Spinal cord (tissue), 10 donors: ENCODE data around the gene GALNT17. TPM values are rescaled to one million over a fixed set of nuclear protein-coding genes. Genes with fewer than 3 reads are reported as not detected.

ENCODE experiments used
- DNase-seq, 6 donors: peaks; one replicate each; pipeline versions ENCODE4 v3.0.0 to v3.0.0-alpha.2; 2013 to 2015; ENCODE audit warnings: low spot score in 6 of 6, low read depth in 4 of 6
- H3K27ac ChIP-seq: one replicate; pipeline ENCODE4 v1.5.1; 2013; ENCODE audit warnings: low read depth, low read length, control low read depth
- H3K27me3 ChIP-seq: one replicate; pipeline ENCODE4 v1.6.1; 2013; ENCODE audit warnings: low read length; ENCODE audit not compliant: control insufficient read depth, insufficient read depth
- H3K36me3 ChIP-seq: one replicate; pipeline ENCODE4 v1.6.1; 2013; ENCODE audit warnings: low read length; ENCODE audit not compliant: control insufficient read depth, insufficient read depth
- H3K4me1 ChIP-seq: one replicate; pipeline ENCODE4 v1.6.1; 2013; ENCODE audit warnings: low read length; ENCODE audit not compliant: control insufficient read depth, insufficient read depth
- H3K4me3 ChIP-seq: one replicate; pipeline ENCODE4 v1.5.1; 2013; ENCODE audit warnings: low read depth, low read length, control low read depth
- H3K9me3 ChIP-seq: one replicate; pipeline ENCODE4 v1.6.1; 2013; ENCODE audit warnings: low read length; ENCODE audit not compliant: control insufficient read depth, insufficient read depth
- WGBS: methylation state at CpG from one replicate; pipeline ENCODE4 v1.1.5; 2013; ENCODE audit warnings: missing lambda C conversion rate; ENCODE audit not compliant: insufficient coverage; 5-methylcytosine and 5-hydroxymethylcytosine counted together
- polyA plus RNA-seq, 2 donors: library from polyadenylated mRNA; unstranded; fragments of 120-200 nt; gene quantifications; one replicate each; pipeline ENCODE4 v1.2.1, GENCODE V29; 2013; ENCODE audit not compliant: insufficient read length in 2 of 2
- total RNA-seq, 2 donors: library from RNA; depleted of rRNA in 1 of 2; stranded (reverse); fragments of 120-200 nt in 1 of 2; fragments of >200 nt in 1 of 2; gene quantifications; one replicate each; pipeline versions ENCODE4 v1.2.3 to v1.2.4, GENCODE V29; 2013 to 2014
- donor health status: healthy.

GALNT17 gene
- total and polyA plus RNA-seq, 4 donors = 44.9 to 54.8 (median 48.0) TPM

DNA sequence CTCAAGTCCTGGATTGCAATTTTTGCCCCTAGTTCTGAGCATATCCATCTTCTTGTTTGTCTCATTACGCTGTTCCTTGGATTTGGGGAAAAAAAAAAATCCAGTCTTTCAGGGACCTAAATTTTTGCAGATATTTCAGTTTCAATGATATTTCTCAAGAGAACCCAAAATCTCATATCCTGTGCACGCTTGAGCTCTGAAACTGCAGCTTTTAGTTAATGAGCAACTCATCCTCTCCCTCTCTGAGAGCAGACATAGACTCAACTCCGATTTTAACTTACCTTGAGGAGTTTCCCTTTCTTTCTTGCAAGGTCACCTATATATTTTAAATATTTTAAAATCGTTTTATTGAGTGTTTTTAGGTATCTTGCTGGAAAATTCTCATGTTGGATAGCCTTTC is 200.3 kb downstream of the GALNT17 start:
- Histone ChIP-seq H3K36me3 (no peaks in the 10 kb centered on the region), H3K27ac (no peak overlapping the region), H3K27me3 (no peaks in the 10 kb centered on the region), H3K9me3 (no peaks in the 10 kb centered on the region), H3K4me3 (no peak overlapping the region), H3K4me1 (peaks cover 3% of the 10 kb centered on the region)
- 83% methylated on average over 1 of the region's 4 CpGs for WGBS
- DNase-seq = peak in 1 of 6 donors; percentile 26

DNA sequence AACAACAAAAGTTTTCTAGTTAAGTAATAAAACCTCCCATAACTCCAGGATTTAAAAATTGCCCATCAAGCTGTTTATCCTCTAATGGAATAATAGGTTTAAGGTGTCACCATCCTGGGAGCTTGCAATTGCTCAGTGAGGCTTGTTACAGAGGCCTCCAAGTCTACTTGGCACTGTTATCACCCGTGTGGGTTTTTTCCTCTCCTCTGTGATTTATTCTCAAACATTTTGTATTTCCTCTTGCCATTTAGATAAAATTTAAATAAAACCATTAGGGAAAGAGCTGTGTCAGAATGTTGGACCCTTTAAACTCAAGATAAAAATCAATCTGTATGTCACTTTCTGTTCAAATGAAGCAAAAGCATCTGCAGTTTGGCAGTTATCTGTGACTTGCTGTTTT is 202.6 kb downstream of the GALNT17 start:
- no CpG with 5 or more reads among the region's 1 CpG for WGBS
- Histone ChIP-seq H3K9me3 (no peaks in the 10 kb centered on the region), H3K4me3 (no peak overlapping the region), H3K27ac (no peak overlapping the region), H3K36me3 (no peaks in the 10 kb centered on the region), H3K27me3 (no peaks in the 10 kb centered on the region), H3K4me1 (peaks cover 3% of the 10 kb centered on the region)
- DNase-seq = peak in 1 of 6 donors; percentile 35

GRCh38 chr7:71338866-71339265 is 206.9 kb downstream of the GALNT17 start:
- Histone ChIP-seq H3K9me3 (no peaks in the 10 kb centered on the region), H3K27me3 (no peaks in the 10 kb centered on the region), H3K4me3 (no peak overlapping the region), H3K4me1 (peaks cover 3% of the 10 kb centered on the region), H3K36me3 (no peaks in the 10 kb centered on the region), H3K27ac (no peak overlapping the region)
- WGBS = no CpG with 5 or more reads among the region's 2 CpGs
- no peak for DNase-seq

DNA sequence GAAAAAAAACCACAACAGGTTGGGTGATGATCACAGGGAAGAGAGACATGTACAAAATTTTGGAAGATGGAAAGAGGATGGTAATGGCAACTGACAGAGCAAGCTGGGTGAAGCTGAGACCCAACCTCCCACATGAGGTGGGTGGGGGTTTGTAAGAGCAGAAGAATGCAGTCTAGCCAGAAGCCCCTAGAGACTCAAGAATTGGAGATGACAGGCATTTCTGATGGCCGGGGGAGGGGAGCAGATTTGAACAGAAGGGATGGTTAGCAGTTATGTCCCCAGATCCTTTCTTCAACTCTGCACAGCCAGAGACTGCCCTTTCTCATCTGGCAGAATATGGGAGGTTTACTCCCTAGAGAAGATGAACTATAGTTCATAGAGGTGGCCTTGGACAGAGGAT is 208.0 kb downstream of the GALNT17 start:
- H3K27ac ChIP-seq = no peak overlapping the region
- 83% methylated on average over 1 of the region's 1 CpG for WGBS
- no peak for DNase-seq

GRCh38 chr7:71342202-71342601 is 210.3 kb downstream of the GALNT17 start:
- Histone ChIP-seq H3K27ac (no peak overlapping the region), H3K4me1 (no peaks in the 10 kb centered on the region), H3K4me3 (no peak overlapping the region), H3K9me3 (no peaks in the 10 kb centered on the region), H3K36me3 (no peaks in the 10 kb centered on the region), H3K27me3 (no peaks in the 10 kb centered on the region)
- DNase-seq = no peak

More for the DNA sequence above, 208.0 kb downstream of the GALNT17 start:
- Histone ChIP-seq H3K9me3 (no peaks in the 10 kb centered on the region), H3K4me3 (no peak overlapping the region), H3K4me1 (no peaks in the 10 kb centered on the region), H3K27me3 (no peaks in the 10 kb centered on the region), H3K36me3 (no peaks in the 10 kb centered on the region)

GRCh38 chr7:71343039-71343438 is 211.1 kb downstream of the GALNT17 start:
- DNase-seq = peak in 1 of 6 donors; percentile 21
- Histone ChIP-seq H3K9me3 (no peaks in the 10 kb centered on the region), H3K36me3 (no peaks in the 10 kb centered on the region), H3K4me3 (no peak overlapping the region), H3K4me1 (no peaks in the 10 kb centered on the region), H3K27me3 (no peaks in the 10 kb centered on the region), H3K27ac (no peak overlapping the region)

- no peaks in the 10 kb centered on the region for H3K4me1 ChIP-seq
Observed at GRCh38 chr7:71343892-71344291, 211.9 kb downstream of the GALNT17 start.

GRCh38 chr7:71345117-71345884 is 213.4 kb downstream of the GALNT17 start:
- no peak overlapping the region for H3K27ac ChIP-seq
- no peaks in the 10 kb centered on the region for H3K4me1 ChIP-seq
- H3K9me3 ChIP-seq = no peaks in the 10 kb centered on the region
- 70% methylated on average over 4 of the region's 9 CpGs for WGBS
- no peaks in the 10 kb centered on the region for H3K36me3 ChIP-seq
- H3K4me3 ChIP-seq = no peak overlapping the region
- H3K27me3 ChIP-seq = no peaks in the 10 kb centered on the region
- peak in 1 of 6 donors; percentile 70 for DNase-seq

More at GRCh38 chr7:71343892-71344291, 211.9 kb downstream of the GALNT17 start:
- WGBS = 73% methylated on average over 1 of the region's 1 CpG
- DNase-seq = no peak
- no peak overlapping the region for H3K27ac ChIP-seq
- H3K4me3 ChIP-seq = no peak overlapping the region
- H3K9me3 ChIP-seq = no peaks in the 10 kb centered on the region
- no peaks in the 10 kb centered on the region for H3K36me3 ChIP-seq
- H3K27me3 ChIP-seq = no peaks in the 10 kb centered on the region

- Histone ChIP-seq H3K27me3 (no peaks in the 10 kb centered on the region), H3K4me1 (no peaks in the 10 kb centered on the region), H3K9me3 (no peaks in the 10 kb centered on the region), H3K27ac (no peak overlapping the region), H3K4me3 (no peak overlapping the region), H3K36me3 (no peaks in the 10 kb centered on the region)
- 22% methylated on average over 9 of the region's 16 CpGs for WGBS
- DNase-seq = peak in 3 of 6 donors; percentile 15 to 82 (median 72)
Observed at GRCh38 chr7:71348821-71349681, 217.1 kb downstream of the GALNT17 start.
